IMR-90 (cell line): Measurements from ENCODE around the gene HDGF. TPM values are rescaled to one million over a fixed set of nuclear protein-coding genes. Genes with fewer than 3 reads are reported as not detected.
A peak's percentile ranks its signal among the peaks of the same experiment; 100 is the strongest.

ENCODE experiments used
- ATAC-seq: fragments of 200-7000 bp; cut with Tn5 transposase; 2 replicates; pipeline ENCODE4 v1.9.1; 2020; ENCODE audit warnings: low read depth, mild to moderate bottlenecking, moderate library complexity
- BruUV-seq: library from RNA; stranded (reverse); fragments of 400-500 nt; replicated peaks from 2 replicates; lab custom pipeline; 2021; lab: Mats Ljungman, UMichigan
- CTCF ChIA-PET: fragments of 300-600 bp; formaldehyde crosslinking; extraction: SDS; loops from one replicate; lab custom pipeline; 2021; ENCODE audit warnings: antibody characterized with exemption; lab: Yijun Ruan, JAX
- POLR2A ChIA-PET: fragments of 300-600 bp; sonication (Branson Sonifier 250); formaldehyde crosslinking; loops from one replicate; lab custom pipeline; 2022; ENCODE audit warnings: antibody characterized with exemption; ENCODE audit not compliant: unreplicated experiment; lab: Charles Lee
- DNase-seq: peaks from one replicate; pipeline ENCODE4 v3.0.0; 2013
- H2AFZ ChIP-seq: replicated peaks from 2 replicates; pipeline ENCODE3; 2013; ENCODE audit warnings: low read length, mild to moderate bottlenecking; ENCODE audit not compliant: poor library complexity
- H2AK5ac ChIP-seq: 2 replicates; pipeline ENCODE4 v1.6.1; 2013; ENCODE audit warnings: low read depth, low read length, inconsistent platforms
- H2AK9ac ChIP-seq: replicated peaks from 2 replicates; pipeline ENCODE3; 2013; ENCODE audit warnings: mild to moderate bottlenecking, low read depth, low read length, moderate library complexity; ENCODE audit not compliant: poor library complexity
- H2BK120ac ChIP-seq: 2 replicates; pipeline ENCODE4 v1.6.1; 2013; ENCODE audit warnings: low read depth, low read length, inconsistent platforms
- H2BK15ac ChIP-seq: 3 replicates; pipeline ENCODE4 v1.6.1; 2013; ENCODE audit warnings: low read depth, low read length, inconsistent platforms
- H2BK20ac ChIP-seq: 2 replicates; pipeline ENCODE4 v1.6.1; 2013; ENCODE audit warnings: low read depth, mild to moderate bottlenecking, inconsistent platforms, low read length, moderate library complexity
- H2BK5ac ChIP-seq: 2 replicates; pipeline ENCODE4 v1.6.1; 2013; ENCODE audit warnings: mild to moderate bottlenecking, low read depth, low read length, inconsistent platforms; ENCODE audit not compliant: poor library complexity, severe bottlenecking
- H3K14ac ChIP-seq: replicated peaks from 2 replicates; pipeline ENCODE4 v1.6.1; 2013; ENCODE audit warnings: low read depth, low read length, inconsistent platforms
- H3K18ac ChIP-seq: 2 replicates; pipeline ENCODE4 v1.6.1; 2013; ENCODE audit warnings: low read depth, low read length, control low read depth
- H3K23ac ChIP-seq: 2 replicates; pipeline ENCODE4 v1.6.1; 2013; ENCODE audit warnings: low read depth, low read length, inconsistent platforms
- H3K27ac ChIP-seq: 2 replicates; pipeline ENCODE4 v1.5.1; 2013; ENCODE audit warnings: mild to moderate bottlenecking, control low read depth, low read length; ENCODE audit not compliant: insufficient read depth
- H3K27me3 ChIP-seq: 2 replicates; pipeline ENCODE4 v1.6.1; 2013; ENCODE audit warnings: low read length; ENCODE audit not compliant: control insufficient read depth, insufficient read depth
- H3K36me3 ChIP-seq: 2 replicates; pipeline ENCODE4 v1.6.1; 2013; ENCODE audit warnings: low read length, mixed read lengths; ENCODE audit not compliant: control insufficient read depth, insufficient read depth
- H3K4ac ChIP-seq: 2 replicates; pipeline ENCODE4 v1.6.1; 2013; ENCODE audit warnings: low read depth, low read length, inconsistent platforms
- H3K4me1 ChIP-seq: 2 replicates; pipeline ENCODE4 v1.6.1; 2013; ENCODE audit warnings: low read length, mixed read lengths; ENCODE audit not compliant: control insufficient read depth, insufficient read depth
- H3K4me2 ChIP-seq: 2 replicates; pipeline ENCODE4 v1.6.1; 2013; ENCODE audit warnings: low read depth, mild to moderate bottlenecking, control low read depth, low read length, moderate library complexity
- H3K4me3 ChIP-seq: 2 replicates; pipeline ENCODE4 v1.5.1; 2013; ENCODE audit warnings: low read depth, mild to moderate bottlenecking, control low read depth, low read length, moderate library complexity; ENCODE audit not compliant: insufficient read depth
- H3K56ac ChIP-seq: 2 replicates; pipeline ENCODE4 v1.6.1; 2013; ENCODE audit warnings: low read length, inconsistent platforms; ENCODE audit not compliant: insufficient read depth; ENCODE audit errors: extremely low read depth
- H3K79me1 ChIP-seq, 2 experiments: 2 replicates each; pipeline ENCODE4 v1.6.1; 2013; ENCODE audit warnings: low read length in 2 of 2, inconsistent platforms in 1 of 2, low read depth in 1 of 2
- H3K9ac ChIP-seq: 2 replicates; pipeline ENCODE4 v1.6.1; 2013; ENCODE audit warnings: low read depth, low read length, control low read depth
- H3K9me1 ChIP-seq: 2 replicates; pipeline ENCODE4 v1.6.1; 2013; ENCODE audit warnings: low read length, inconsistent platforms; ENCODE audit not compliant: insufficient read depth
- H3K9me3 ChIP-seq: 2 replicates; pipeline ENCODE4 v1.6.1; 2013; ENCODE audit warnings: low read length; ENCODE audit not compliant: control insufficient read depth, insufficient read depth
- H4K20me1 ChIP-seq: 2 replicates; pipeline ENCODE4 v1.6.1; 2013; ENCODE audit warnings: low read length, inconsistent platforms; ENCODE audit not compliant: insufficient read depth
- H4K5ac ChIP-seq: 2 replicates; pipeline ENCODE4 v1.6.1; 2013; ENCODE audit warnings: mild to moderate bottlenecking, low read depth, low read length, control low read depth
- H4K8ac ChIP-seq, 2 experiments: 2 replicates each; pipeline ENCODE4 v1.6.1; 2013; ENCODE audit warnings: low read depth in 2 of 2, low read length in 2 of 2, control low read depth in 1 of 2, inconsistent platforms in 1 of 2
- H4K91ac ChIP-seq: 2 replicates; pipeline ENCODE4 v1.6.1; 2013; ENCODE audit warnings: low read depth, low read length, inconsistent platforms; ENCODE audit not compliant: insufficient read depth
- BHLHE40 ChIP-seq: fragments of 150-350 bp; IDR thresholded peaks from 2 replicates; pipeline ENCODE4 v1.6.1; 2016; ENCODE audit warnings: mild to moderate bottlenecking, low read depth, low read length
- CEBPB ChIP-seq: IDR thresholded peaks from 2 replicates; pipeline ENCODE4 v1.6.1; 2012; ENCODE audit warnings: low read depth, low read length, improper control_type of control experiment
- CHD1 ChIP-seq: IDR thresholded peaks from 2 replicates; pipeline ENCODE4 v1.6.1; 2012; ENCODE audit warnings: low read depth, low read length, improper control_type of control experiment
- FOS ChIP-seq: fragments of 150-350 bp; IDR thresholded peaks from 2 replicates; pipeline ENCODE4 v1.6.1; 2016; ENCODE audit warnings: low read depth, low read length
- MAZ ChIP-seq: IDR thresholded peaks from 2 replicates; pipeline ENCODE4 v1.6.1; 2012; ENCODE audit warnings: low read depth, mild to moderate bottlenecking, low read length, improper control_type of control experiment, moderate library complexity, borderline replicate concordance
- NFE2L2 ChIP-seq: fragments of 150-350 bp; IDR thresholded peaks from 2 replicates; pipeline ENCODE4 v1.6.1; 2016; ENCODE audit warnings: low read depth, mild to moderate bottlenecking, low read length
- POLR2A ChIP-seq: IDR thresholded peaks from 2 replicates; pipeline ENCODE4 v1.6.1; 2012; ENCODE audit warnings: mild to moderate bottlenecking, low read depth, low read length
- RAD21 ChIP-seq: IDR thresholded peaks from 2 replicates; pipeline ENCODE4 v1.6.1; 2012; ENCODE audit warnings: low read length, improper control_type of control experiment
- RCOR1 ChIP-seq: IDR thresholded peaks from 2 replicates; pipeline ENCODE4 v1.6.1; 2012; ENCODE audit warnings: mild to moderate bottlenecking, low read length, improper control_type of control experiment; ENCODE audit not compliant: insufficient replicate concordance
- RFX5 ChIP-seq: IDR thresholded peaks from 2 replicates; pipeline ENCODE4 v1.8.0; 2012; ENCODE audit warnings: low read depth, mild to moderate bottlenecking, low read length, moderate library complexity
- SMC3 ChIP-seq: fragments of 150-350 bp; IDR thresholded peaks from 2 replicates; pipeline ENCODE4 v1.6.1; 2016; ENCODE audit warnings: low read depth, mild to moderate bottlenecking, antibody characterized with exemption, low read length, moderate library complexity
- WGBS, 2 experiments: methylation state at CpG; one replicate each; pipeline versions ENCODE4 v1.1.5 to v1.1.7; 2013; ENCODE audit warnings: missing lambda C conversion rate in 2 of 2; ENCODE audit not compliant: insufficient read length in 1 of 2; ENCODE audit errors: extremely low coverage in 2 of 2; 5-methylcytosine and 5-hydroxymethylcytosine counted together
- dilution Hi-C: fragments of 300-500 bp; cut with HindIII; formaldehyde crosslinking; loops from one replicate; pipeline ENCODE4 v1.14.3; 2018; ENCODE audit warnings: low sequenced_read_pairs; ENCODE audit not compliant: unreplicated experiment
- in situ Hi-C: fragments of 300-500 bp; cut with MboI; formaldehyde crosslinking; loops from 3 replicates; pipeline ENCODE4 v1.14.3; 2019; ENCODE audit warnings: low sequenced_read_pairs, inconsistent platforms, mixed read lengths
- intact Hi-C: fragments of 100-400 bp; cut with micrococcal nuclease; formaldehyde crosslinking; loops from 2 replicates; pipeline ENCODE4 v1.10.0; 2022
- polyA plus RNA-seq, 3 experiments: library from polyadenylated mRNA; depleted of rRNA; stranded (reverse); fragments of >200 nt; gene quantifications; 2 replicates each; pipeline ENCODE4 v1.2.3, GENCODE V29; 2012; ENCODE audit warnings: low replicate concordance in 1 of 3
- total RNA-seq: library from RNA; depleted of rRNA; stranded (reverse); fragments of >200 nt; gene quantifications from 2 replicates; pipeline ENCODE4 v1.2.3, GENCODE V29; 2012
- TF ChIP-seq, protein P1 (sequence below): fragments of 150-350 bp; IDR thresholded peaks from 2 replicates; pipeline ENCODE4 v1.6.1; 2017; ENCODE audit warnings: mild to moderate bottlenecking, antibody characterized with exemption, low read length, low read depth
- TF ChIP-seq, protein P2 (sequence below): fragments of 150-350 bp; IDR thresholded peaks from 2 replicates; pipeline ENCODE4 v1.6.1; 2016; ENCODE audit warnings: low read depth, mild to moderate bottlenecking, low read length, moderate library complexity, borderline replicate concordance

HDGF gene
- total and polyA plus RNA-seq, 2 of the 4 experiments (the other 2 are of a cell fraction) = 94.6 to 123 TPM

DNA sequence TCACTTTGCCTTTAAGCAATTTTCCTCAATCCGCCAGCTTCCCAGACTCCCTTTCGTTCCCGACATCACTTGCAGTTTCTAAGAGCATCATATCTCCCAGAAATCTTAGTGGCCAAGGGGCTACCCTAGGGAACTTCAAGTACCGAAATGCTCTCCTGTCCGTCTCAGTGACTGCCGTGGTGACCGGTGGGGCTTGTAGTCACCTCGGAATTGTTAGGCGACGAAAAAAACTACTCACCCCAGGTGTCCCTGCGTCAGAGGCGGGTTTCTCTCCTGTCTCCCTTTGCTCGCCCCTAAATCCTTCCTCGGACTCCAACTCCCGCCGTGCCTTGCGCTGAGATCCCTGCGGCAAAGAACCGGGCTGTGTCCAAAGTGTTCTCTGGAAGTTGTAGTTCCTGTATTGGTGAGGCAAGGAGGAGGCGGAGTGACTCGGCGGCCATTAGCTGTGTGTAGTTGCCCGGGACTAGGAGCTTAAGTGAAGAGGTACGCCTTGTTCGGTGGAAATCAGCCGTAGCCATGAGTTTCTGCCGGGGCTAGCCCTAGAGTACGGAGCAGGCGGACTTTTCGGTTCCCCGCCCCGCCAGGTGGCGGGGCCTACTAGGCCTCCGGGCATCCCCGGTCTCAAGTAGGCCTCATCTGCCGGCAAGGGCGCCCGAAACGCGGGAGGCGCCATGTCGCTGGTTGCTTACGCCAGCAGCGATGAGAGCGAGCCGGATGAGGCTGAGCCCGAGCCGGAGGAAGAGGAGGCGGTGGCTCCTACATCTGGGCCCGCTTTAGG, 15.8 kb upstream of the HDGF start, which contains the start of gene PRCC:
Gene PRCC, plus strand, starts transcription at position 435 of the 778 bp plus-strand sequence. Its CDS starts 237 bp downstream, at position 672.
- Histone ChIP-seq H2BK120ac (peak within 1 kb of the TSS; percentile 45), H3K56ac (peak within 1 kb of the TSS; percentile 74), H3K23ac (peak within 1 kb of the TSS; percentile 94), H3K18ac (peak within 1 kb of the TSS; percentile 20), H2AFZ (peak within 1 kb of the TSS; percentile 91), H3K27ac (peak within 1 kb of the TSS; percentile 78), H3K4me2 (peak within 1 kb of the TSS; percentile 93), H3K27me3 (no peaks in the 10 kb centered on the region), H2AK9ac (peak within 1 kb of the TSS; percentile 97), H3K9ac (peak within 1 kb of the TSS; percentile 85), H3K14ac (peak within 1 kb of the TSS; percentile 84), H3K4ac (peak within 1 kb of the TSS; percentile 88), H2BK20ac (peak within 1 kb of the TSS; percentile 29; the same call in 1 of the 2 replicates), H3K9me3 (no peaks in the 10 kb centered on the region), H3K4me1 (peaks cover 5% of the 10 kb centered on the region), H2BK15ac (peak within 1 kb of the TSS; percentile 45; the same call in 1 of the 3 replicates), H4K5ac (peak within 1 kb of the TSS; percentile 83), H2BK5ac (peak within 1 kb of the TSS; percentile 71), H3K36me3 (peaks cover 2% of the 10 kb centered on the region; the same call in 1 of the 2 replicates), H4K8ac (peak within 1 kb of the TSS; percentile 97 to 98), H3K4me3 (peak within 1 kb of the TSS; percentile 71), H4K91ac (peak within 1 kb of the TSS; percentile 82), H2AK5ac (peak within 1 kb of the TSS; percentile 90), H3K9me1 (peaks cover 3% of the 10 kb centered on the region; the same call in 1 of the 2 replicates), H4K20me1 (peaks cover 31% of the 10 kb centered on the region), H3K79me1 (peaks cover 10 to 50% of the 10 kb centered on the region in 2 experiments; a peak in 3 of 4 replicates)
- DNase-seq (peak; percentile 100), ATAC-seq (peak; percentile 94)
- POLR2A ChIA-PET = interaction anchor here (1.4 to 2.1 kb wide), 2 partner anchors 16 to 26 kb away, joined by 7 to 18 read pairs; partner anchors contain the start of genes HDGF and MRPL24
- WGBS, 2 experiments = 0% methylated on average over 15 of the region's 50 CpGs; no CpG with 5 or more reads in 1 of the 2 experiments
- intact Hi-C loops (loop anchor here (1.0 to 2.0 kb wide), 3 partner anchors 14 to 40 kb away; partner anchors contain the start of gene MRPL24), in situ Hi-C loops (no loop called here), dilution Hi-C loops (no loop called here)
- TSS peak; percentile 67 for BruUV-seq
- CTCF ChIA-PET = interaction anchor here (1.1 to 1.9 kb wide), 3 partner anchors 14 to 78 kb away, joined by 3 to 8 read pairs (median 5); no protein-coding TSS in a partner anchor
- TF ChIP-seq BHLHE40 = no peak
- TF ChIP-seq POLR2A = peak; percentile 71; the same call in 1 of the 2 replicates
- TF ChIP-seq SMC3 = no peak
- no peak for TF ChIP-seq RCOR1
- TF ChIP-seq RAD21 = no peak
- TF ChIP-seq, protein P1, sequence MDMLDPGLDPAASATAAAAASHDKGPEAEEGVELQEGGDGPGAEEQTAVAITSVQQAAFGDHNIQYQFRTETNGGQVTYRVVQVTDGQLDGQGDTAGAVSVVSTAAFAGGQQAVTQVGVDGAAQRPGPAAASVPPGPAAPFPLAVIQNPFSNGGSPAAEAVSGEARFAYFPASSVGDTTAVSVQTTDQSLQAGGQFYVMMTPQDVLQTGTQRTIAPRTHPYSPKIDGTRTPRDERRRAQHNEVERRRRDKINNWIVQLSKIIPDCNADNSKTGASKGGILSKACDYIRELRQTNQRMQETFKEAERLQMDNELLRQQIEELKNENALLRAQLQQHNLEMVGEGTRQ = no peak
- TF ChIP-seq MAZ = peak; percentile 27; the same call in 1 of the 2 replicates
- TF ChIP-seq CEBPB = no peak; the same call in 1 of the 2 replicates
- TF ChIP-seq, protein P2, sequence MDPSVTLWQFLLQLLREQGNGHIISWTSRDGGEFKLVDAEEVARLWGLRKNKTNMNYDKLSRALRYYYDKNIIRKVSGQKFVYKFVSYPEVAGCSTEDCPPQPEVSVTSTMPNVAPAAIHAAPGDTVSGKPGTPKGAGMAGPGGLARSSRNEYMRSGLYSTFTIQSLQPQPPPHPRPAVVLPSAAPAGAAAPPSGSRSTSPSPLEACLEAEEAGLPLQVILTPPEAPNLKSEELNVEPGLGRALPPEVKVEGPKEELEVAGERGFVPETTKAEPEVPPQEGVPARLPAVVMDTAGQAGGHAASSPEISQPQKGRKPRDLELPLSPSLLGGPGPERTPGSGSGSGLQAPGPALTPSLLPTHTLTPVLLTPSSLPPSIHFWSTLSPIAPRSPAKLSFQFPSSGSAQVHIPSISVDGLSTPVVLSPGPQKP = no peak
- TF ChIP-seq FOS = no peak
- TF ChIP-seq NFE2L2 = peak; percentile 10; the same call in 1 of the 2 replicates
- TF ChIP-seq RFX5 = no peak
- TF ChIP-seq CHD1 = peak; percentile 100
